Measurements from ENCODE around the gene LILRB2.
"Not testable (repeated sequence)": the region's sequence is repeated elsewhere in the genome, so short reads cannot be mapped to it uniquely, and the experiment has no call there.

Gene LILRB2

DNA sequence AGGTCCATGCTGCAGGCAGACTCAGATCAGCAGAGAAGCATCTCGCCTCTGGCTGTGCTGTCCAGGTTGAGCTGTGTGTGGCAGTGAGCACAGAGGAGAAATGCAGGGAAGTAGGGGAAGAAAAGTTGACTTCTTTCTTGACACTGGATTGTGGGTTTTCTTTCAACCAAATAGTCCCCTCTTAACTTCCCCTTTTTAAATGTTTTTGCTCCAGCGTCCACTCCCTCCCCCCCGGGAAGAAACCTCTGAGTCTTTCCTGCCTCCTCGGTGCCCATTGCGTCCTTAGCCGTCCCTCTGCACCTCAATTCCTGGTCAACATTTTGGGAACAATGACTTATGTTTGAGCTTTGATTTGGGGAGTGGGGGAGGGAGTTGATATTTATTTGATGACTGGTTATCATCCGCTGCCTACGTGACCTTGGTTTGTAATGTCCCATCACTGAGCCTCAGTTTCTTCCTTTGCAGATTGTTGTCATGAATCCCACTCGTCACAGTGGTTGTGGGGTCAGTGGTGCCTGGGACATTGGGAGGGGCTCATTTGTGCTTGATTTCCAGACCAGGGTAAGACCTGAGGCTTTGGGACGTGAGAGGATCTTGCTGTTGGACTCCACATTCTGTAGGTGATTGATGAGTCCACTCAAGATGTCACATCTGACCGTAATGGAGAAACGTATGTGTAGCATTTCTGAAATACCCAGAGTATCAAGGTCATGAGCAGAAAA lies at the start of gene LILRB2:
Gene LILRB2 (minus strand): TSS at position 104 of the 722 bp plus-strand sequence. CDS start 614 bp downstream, outside the sequence.
- in situ Hi-C loops (cut with HindIII; ENCODE audit: low pct_ligation_motif_present, low pct_unique_long_range_greater_than_20kb, low sequenced_read_pairs) = no loop called here
- no peak for DNase-seq

DNA sequence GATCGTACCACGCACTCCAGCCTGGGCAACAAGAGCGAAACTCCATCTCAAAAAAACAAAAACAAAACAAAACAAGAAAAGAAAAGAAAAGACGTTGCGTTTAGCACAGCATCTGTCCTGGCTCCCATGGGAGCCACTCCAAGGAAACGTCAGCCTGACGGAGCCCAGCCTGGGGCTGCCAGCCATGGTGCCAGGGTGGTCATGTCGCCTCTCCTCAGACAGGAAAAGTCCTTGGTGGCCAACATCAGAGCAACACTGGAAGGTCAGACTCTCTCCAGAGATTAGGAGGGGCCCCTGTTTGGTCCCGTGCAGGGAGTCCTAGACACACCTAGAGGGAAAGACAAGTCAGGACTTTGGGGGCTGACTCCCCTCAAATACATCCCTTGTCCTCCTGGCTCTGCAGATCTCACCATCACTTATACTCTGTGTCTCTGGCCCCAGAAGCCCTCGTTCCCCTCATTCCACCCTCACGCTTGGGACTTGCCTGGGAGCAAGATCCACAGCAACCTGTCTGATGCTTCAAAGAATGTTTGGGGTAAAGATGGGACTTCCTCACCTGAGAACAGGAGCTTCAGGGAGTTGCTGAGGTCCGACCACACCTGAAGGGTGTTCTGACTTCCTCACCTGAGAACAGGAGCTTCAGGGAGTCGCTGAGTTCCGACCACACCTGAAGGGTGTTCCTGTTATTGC lies 48.7 kb upstream of the LILRB2 start:
- DNase-seq = no peak
- in situ Hi-C loops (cut with HindIII; ENCODE audit: low pct_ligation_motif_present, low pct_unique_long_range_greater_than_20kb, low sequenced_read_pairs) = no loop called here

DNA sequence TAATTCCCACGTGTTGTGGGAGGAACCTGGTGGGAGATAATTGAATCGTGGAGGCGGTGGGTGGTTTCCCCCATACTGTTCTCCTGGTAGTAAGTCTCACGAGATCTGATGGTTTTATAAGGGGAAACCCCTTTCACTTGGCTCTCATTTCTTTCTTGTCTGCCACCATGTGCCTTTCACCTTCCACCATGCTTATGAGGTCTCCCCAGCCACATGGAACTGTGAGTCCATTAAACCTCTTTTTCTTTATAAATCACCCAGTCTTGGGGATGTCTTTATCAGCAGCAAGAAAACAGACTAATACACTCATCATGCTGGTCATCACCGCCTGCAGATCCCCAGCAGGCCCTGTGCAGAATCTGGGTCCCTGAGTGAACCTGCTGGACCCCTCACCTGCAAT lies 47.9 kb upstream of the LILRB2 start:
- in situ Hi-C loops (cut with HindIII; ENCODE audit: low pct_ligation_motif_present, low pct_unique_long_range_greater_than_20kb, low sequenced_read_pairs); DNase-seq: not testable (repeated sequence)

DNA sequence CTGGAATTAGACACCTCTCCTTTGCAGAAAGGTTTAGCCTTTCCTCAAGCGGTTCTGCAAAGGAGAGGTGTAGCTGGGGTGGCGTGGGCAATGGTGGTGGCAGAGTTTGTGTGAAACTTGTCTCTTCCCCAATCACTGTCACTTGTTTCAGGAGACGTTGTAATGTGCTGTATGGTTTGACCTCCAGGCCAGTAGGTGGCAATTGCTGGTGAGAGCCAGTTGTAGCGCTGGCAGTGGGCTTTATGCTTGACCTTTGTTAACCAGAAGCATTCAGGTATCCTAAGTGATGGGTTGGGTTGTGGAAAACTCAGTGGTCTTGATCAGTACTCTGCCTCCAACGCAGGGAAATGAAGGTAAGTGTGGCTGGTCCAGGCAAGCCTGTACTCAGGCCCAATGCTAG lies 44.7 kb upstream of the LILRB2 start:
- in situ Hi-C loops (cut with HindIII; ENCODE audit: low pct_ligation_motif_present, low pct_unique_long_range_greater_than_20kb, low sequenced_read_pairs) = no loop called here
- no peak for DNase-seq

DNA sequence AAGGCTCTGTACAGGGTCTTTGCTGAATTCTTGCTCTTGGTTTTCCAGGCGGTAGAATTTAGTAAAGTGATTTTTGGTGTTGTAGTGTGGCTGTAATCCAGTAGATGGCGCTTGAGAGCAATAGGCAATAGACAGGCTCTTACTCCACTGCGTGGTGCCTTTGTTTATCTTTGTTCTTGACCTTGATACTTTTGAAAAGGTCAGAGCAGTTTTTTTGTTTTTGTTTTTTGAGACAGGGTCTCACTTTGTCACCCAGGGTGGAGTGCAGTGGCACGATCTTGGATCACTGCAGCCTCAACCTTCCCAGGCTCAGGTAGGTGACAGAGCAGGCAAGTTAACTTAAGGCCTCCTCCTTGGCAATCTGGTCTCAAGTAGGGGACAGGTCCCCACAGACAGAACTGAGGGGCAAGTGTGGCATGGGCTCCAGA lies 44.3 kb upstream of the LILRB2 start:
- peak; percentile 30 for DNase-seq
- in situ Hi-C loops (cut with HindIII; ENCODE audit: low pct_ligation_motif_present, low pct_unique_long_range_greater_than_20kb, low sequenced_read_pairs) = no loop called here

DNA sequence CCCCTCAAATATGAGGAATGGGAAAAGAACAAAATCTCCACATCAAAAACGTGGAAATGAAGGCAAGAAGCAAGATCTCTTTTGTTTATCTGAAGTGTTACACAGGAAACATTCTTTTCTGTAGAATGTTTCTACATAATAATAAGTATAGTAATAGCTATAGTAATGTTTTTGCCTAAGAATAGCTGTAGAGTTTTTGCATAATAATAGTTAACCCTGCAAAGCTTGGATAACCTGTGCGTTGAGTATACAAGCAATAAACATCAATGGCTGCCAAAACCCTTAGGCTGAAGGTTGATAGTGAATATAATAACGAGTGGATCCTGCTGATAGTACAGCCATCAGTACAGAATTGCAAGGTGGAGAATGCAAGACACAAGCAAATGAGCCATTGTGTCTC lies 43.2 kb upstream of the LILRB2 start:
- in situ Hi-C loops (cut with HindIII; ENCODE audit: low pct_ligation_motif_present, low pct_unique_long_range_greater_than_20kb, low sequenced_read_pairs) = no loop called here

DNA sequence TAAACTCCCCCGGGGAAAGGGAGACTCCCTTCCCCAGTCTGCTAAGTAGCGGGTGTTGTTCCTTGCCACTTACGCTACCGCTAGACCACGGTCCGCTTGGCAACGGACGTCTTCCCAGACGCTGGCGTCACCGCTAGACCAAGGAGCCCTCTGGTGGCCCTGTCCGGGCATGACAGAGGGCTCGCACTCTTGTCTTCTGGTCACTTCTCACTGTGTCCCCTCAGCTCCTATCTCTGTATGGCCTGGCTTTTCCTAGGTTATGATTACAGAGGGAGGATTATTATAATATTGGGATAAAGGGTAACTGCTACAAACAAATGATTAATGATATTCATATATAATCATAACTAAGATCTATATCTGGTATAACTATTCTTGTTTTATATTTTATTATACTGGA lies 42.0 kb upstream of the LILRB2 start:
- DNase-seq; in situ Hi-C loops (cut with HindIII; ENCODE audit: low pct_ligation_motif_present, low pct_unique_long_range_greater_than_20kb, low sequenced_read_pairs): not testable (repeated sequence)

More for the DNA sequence above, 43.2 kb upstream of the LILRB2 start:
- no peak for DNase-seq

DNA sequence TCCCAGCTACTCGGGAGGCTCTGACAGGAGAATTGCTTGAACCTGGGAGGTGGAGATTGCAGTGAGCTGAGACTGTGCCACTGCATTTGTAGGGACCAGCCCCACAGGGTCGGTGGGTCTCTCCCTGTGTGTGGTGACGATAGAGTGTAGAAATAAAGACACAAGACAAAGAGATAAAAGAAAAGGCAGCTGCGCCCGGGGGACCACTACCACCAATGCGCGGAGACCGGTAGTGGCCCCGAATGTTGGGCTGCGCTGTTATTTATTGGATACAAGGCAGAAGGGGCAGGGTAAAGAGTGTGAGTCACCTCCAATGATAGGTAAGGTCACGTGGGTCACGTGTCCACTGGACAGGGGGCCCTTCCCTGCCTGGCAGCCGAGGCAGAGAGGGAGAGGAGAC lies 41.4 kb upstream of the LILRB2 start:
- in situ Hi-C loops (cut with HindIII; ENCODE audit: low pct_ligation_motif_present, low pct_unique_long_range_greater_than_20kb, low sequenced_read_pairs); DNase-seq: not testable (repeated sequence)

DNA sequence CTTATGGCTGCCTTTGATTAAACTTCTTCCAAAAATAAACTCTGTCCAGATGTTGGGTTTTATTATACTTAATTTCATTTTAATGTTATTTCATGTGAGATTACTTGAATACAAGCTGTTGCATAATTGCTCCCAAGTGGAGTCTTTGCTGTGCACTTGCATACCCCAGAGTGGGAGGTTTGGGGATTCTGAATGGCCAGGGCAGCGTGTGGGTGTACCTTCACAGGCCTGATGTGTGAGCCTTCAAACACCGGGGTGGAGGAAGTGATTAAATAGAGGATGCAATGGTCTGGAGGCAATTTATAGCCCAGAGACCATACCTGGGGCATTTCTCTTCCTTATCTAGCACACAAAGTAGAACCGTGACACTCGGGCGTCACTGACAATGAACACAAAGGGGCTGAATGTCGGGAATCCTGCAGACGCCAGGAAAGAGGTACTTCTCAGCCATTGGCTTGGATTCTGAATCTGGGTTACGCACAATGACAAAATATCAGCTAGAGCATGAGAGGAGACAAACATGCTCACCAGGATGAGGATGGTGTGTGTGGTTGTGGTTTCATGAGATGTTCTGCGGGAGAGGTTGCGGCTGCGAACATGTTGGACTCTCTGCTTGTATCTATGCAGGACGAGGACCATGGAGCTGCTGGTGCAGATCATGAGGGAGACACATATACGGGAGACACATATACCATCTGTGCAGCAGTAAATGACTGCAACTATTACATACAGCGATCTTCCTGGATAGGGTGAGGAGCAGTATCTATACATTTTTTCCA lies 39.2 kb upstream of the LILRB2 start:
- DNase-seq = no peak
- in situ Hi-C loops (cut with HindIII; ENCODE audit: low pct_ligation_motif_present, low pct_unique_long_range_greater_than_20kb, low sequenced_read_pairs) = no loop called here

DNA sequence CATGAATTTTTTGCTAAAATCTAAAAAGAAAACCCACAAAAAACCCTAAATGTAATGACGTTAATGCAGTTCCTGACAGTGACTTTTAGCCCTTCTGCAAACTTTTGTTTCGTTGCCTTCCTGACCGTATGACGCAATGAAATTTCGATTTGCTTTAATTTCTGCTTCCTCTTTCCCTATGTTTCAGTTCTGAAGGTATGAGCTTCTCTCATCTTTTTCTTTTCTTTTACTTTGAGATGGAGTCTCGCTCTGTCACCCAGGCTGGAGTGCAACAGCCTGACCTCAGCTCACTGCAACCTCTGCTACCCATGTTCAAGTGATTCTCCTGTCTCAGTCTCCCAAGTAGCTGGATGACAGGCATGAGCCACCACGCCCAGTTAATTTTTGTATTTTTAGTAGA lies 38.1 kb upstream of the LILRB2 start:
- in situ Hi-C loops (cut with HindIII; ENCODE audit: low pct_ligation_motif_present, low pct_unique_long_range_greater_than_20kb, low sequenced_read_pairs) = no loop called here
- no peak for DNase-seq

DNA sequence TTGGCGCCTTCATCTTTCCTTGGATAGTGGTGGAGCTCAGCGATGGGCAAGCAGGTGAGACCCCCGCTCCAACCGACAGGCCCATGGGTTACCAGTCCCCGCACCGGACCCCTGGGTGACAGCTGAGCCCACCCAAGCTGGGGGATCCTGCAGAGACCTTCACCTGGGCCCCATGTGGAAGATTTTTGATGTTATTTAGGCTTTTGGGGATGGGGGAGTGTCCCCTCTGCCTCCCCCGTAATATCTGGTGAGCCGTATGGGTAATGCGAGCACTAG lies 37.0 kb upstream of the LILRB2 start:
- in situ Hi-C loops (cut with HindIII; ENCODE audit: low pct_ligation_motif_present, low pct_unique_long_range_greater_than_20kb, low sequenced_read_pairs) = no loop called here

DNA sequence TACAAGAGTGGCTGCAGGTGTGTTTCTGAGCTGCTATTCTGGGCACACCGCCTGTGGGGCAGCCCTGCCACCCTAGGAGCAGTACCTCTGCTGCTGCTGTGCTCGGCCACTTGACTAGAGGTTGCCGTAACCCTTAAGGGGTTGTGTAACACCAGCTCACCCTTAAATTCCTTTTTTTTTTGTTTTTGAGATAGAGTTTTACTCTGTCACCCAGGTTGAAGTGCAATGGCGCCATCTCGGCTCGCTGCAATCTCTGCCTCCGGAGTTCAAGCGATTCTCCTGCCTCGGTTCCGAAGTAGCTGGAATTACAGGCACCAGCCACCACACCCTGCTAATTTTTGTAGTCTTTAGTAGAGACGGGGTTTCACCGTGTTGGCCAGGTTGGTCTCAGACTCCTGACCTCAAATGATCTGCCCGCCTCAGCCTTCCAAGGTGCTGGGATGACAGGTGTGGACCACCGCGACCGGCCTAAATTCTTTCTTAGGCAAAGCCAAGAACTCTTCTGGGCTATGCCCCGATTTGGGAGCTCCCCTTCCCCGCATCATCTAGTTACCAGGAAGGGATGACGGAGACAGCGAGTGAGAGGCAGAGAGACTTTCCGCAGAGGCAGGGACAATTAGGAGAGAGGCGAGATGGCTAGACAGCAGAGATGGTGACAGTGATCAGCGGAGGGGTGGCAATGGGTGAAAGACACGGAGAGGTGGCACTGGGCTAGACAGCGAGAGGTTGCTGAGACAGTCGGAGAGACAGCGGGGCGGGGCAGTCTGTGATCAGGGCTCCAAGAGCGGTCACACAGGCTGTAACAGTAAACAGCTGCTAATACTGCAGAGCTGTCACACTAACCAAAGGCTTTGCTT lies 36.4 kb upstream of the LILRB2 start:
- in situ Hi-C loops (cut with HindIII; ENCODE audit: low pct_ligation_motif_present, low pct_unique_long_range_greater_than_20kb, low sequenced_read_pairs) = no loop called here
- DNase-seq = no peak

More for the DNA sequence above, 37.0 kb upstream of the LILRB2 start:
- DNase-seq = no peak

DNA sequence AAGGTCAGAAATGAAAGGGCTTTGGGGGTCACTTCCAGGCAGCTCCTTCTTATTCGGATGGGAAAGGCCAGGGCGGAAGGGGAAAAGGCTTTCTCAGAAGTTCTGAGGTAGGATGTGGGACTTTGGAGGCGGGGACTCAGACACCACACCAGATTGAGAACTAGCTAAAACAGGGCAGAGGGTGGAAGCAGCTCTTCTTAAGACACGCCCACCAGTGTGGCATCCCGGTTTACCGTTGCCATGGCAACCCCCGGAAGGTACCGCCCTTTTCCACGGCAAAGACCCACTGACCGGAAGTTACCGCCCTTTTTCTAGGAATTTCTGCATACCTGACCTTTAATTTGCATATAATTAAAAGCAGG lies 35.8 kb upstream of the LILRB2 start:
- no peak for DNase-seq
- in situ Hi-C loops (cut with HindIII; ENCODE audit: low pct_ligation_motif_present, low pct_unique_long_range_greater_than_20kb, low sequenced_read_pairs) = no loop called here

DNA sequence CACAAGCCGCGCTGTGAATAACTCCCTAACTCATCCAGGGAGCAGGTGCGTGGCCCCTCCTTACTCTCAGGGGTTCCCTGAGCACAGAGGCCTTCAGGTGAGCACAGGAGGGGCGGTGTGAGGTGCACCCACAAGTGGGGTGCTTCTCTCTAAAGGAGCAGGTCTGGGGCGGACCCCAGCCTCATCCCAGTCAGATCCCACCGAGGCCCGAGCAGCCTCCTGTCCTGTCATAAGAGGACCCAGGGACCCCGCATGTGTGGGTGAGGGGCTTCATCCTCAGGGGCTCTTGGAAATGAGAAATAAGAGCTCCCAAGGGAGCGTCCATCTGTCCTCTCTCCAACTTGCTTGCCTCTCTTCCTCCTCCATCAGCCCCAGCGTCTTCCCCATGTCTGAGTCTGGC lies 35.0 kb upstream of the LILRB2 start:
- DNase-seq = no peak
- in situ Hi-C loops (cut with HindIII; ENCODE audit: low pct_ligation_motif_present, low pct_unique_long_range_greater_than_20kb, low sequenced_read_pairs) = no loop called here

DNA sequence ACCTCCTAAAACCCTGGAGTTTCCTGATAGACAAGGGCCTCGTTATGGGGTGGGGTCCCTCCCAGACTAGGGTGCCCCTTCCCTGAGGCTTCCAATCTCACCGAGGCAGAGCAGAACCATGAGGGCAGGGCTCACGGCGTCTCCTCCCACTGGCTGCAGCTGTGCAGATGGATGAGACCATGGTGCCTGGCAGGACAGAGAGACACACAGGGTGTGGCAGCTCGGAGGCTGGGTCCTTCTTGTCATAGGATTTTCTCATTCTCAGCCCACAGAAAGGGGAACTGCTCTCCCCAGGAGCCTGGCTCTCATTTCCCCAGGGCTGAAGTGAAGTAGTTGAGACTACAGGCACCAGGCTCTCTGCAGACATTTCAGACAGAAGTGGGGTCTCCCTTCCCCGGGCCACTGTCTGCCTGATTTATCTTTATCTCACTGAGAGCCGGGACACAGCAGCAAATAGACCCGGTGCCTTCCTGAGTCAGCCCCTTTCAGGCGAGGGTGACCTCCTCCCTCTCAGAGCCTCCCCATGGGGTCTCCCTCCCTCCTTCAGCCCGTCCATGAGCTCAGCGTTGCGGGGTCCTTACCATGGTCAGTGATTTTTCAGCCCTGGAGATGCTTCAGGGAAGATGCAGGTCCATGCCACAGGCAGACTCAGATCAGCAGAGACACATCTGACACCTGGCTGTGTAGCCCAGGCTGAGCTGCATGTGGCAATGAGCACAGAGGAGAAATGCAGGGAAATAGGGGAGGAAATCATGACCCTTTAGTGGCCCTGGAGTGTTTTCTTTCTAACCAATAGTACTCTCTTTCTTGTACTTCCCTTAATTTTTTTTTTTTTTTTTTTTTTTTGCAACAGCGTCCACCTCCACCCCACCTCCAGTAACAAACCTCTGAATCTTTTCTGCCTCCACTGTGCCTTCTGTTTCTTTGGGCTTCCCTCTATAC lies 31.8 kb upstream of the LILRB2 start, which contains the start of gene LILRA5:
Gene LILRA5 (minus strand): TSS at position 731 of the 942 bp plus-strand sequence. CDS start 147 bp downstream, at position 584.
- in situ Hi-C loops (cut with HindIII; ENCODE audit: low pct_ligation_motif_present, low pct_unique_long_range_greater_than_20kb, low sequenced_read_pairs) = no loop called here
- no peak for DNase-seq

DNA sequence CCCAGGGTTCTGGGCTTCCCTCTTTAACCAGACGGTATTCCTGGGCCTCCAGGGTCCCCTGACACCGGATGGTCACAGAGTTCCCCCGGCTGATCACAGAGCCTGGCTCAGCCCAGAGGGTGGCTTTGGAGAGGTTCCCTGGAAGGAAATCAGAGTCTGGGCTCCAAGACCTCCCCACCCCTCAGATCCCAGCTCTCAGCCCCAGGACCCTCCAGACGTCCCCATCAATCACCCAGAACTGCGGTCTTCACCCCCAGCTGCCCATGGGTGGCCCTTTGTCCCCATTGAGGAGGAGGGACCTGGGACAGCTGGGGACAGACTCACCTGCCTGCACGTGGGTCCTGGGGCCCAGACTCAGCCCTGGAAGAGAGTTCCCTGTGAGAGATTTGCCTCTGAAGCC lies 31.1 kb upstream of the LILRB2 start:
- no peak for DNase-seq
- in situ Hi-C loops (cut with HindIII; ENCODE audit: low pct_ligation_motif_present, low pct_unique_long_range_greater_than_20kb, low sequenced_read_pairs) = no loop called here

DNA sequence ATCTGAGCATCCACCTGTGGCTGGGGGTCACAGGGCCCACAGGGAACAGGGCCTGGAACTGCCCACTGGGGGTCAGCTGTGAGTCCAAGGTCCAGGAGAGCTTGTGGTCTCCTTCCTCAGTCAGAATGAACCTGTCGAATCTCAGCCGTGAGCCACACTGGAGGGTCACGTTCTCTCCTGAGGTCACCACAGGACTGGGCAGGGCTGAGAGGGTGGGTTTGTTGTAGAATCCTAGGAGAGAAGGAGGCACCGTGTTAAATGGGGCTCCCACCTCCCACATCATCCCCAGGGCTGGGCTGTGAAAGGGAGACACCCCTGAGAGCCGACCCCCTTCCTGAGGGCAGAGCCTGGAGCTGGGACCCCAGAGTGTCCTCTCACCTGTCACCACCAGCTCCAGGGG lies 30.6 kb upstream of the LILRB2 start:
- DNase-seq = no peak
- in situ Hi-C loops (cut with HindIII; ENCODE audit: low pct_ligation_motif_present, low pct_unique_long_range_greater_than_20kb, low sequenced_read_pairs) = no loop called here

DNA sequence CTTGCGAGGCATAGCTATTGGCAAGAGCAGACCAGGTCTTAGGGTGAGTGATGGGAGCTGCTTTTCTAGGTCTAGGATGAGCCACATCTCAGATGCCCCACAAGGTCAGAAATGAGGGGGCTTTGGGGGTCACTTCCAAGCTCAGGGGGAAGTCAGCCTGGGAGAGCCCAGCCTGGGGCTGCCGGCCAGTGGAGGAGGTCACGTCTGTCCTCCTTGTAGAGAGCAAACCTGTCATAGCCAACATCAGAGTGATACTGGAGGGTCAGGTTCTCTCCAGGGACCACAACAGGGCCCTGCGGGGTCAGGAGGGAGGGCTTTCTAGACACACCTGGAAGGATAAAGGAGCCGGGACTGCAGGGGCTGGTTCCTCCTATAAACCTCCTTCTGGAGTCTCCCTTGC lies 29.6 kb upstream of the LILRB2 start:
- in situ Hi-C loops (cut with HindIII; ENCODE audit: low pct_ligation_motif_present, low pct_unique_long_range_greater_than_20kb, low sequenced_read_pairs) = no loop called here
- DNase-seq = no peak
